Activated CD4-positive, alpha-beta T cell treated with anti-CD3 and anti-CD28 coated beads, Interleukin-2, amount 10 ng/mL, durations not matched to agents 24 days and 14 days (primary cell): Measurements from ENCODE around the gene MYF5. TPM values are rescaled to one million over a fixed set of nuclear protein-coding genes. Genes with fewer than 3 reads are reported as not detected.
"Not testable (repeated sequence)": the region's sequence is repeated elsewhere in the genome, so short reads cannot be mapped to it uniquely, and the experiment has no call there.

Source experiments
- DNase-seq: peaks from one replicate; pipeline ENCODE4 v3.0.0; 2022
- H3K27ac Mint-ChIP-seq: one replicate; pipeline ENCODE4 v1.8.0; 2022; ENCODE audit warnings: mild to moderate bottlenecking, mixed read lengths
- H3K27me3 Mint-ChIP-seq: one replicate; pipeline ENCODE4 v1.8.0; 2022; ENCODE audit warnings: mixed read lengths
- H3K36me3 Mint-ChIP-seq: one replicate; pipeline ENCODE4 v1.8.0; 2022; ENCODE audit warnings: low read depth, mild to moderate bottlenecking, mixed read lengths
- H3K4me1 Mint-ChIP-seq: one replicate; pipeline ENCODE4 v1.8.0; 2021; ENCODE audit warnings: mixed read lengths
- H3K4me3 Mint-ChIP-seq: one replicate; pipeline ENCODE4 v1.8.0; 2022; ENCODE audit warnings: mild to moderate bottlenecking, moderate library complexity, mixed read lengths
- H3K9me3 Mint-ChIP-seq: one replicate; pipeline ENCODE4 v1.8.0; 2021; ENCODE audit warnings: mixed read lengths
- intact Hi-C: fragments of 100-400 bp; cut with micrococcal nuclease; formaldehyde crosslinking; loops from one replicate; pipeline ENCODE4 v1.15.1; 2023
- total RNA-seq: library from RNA; stranded (reverse); gene quantifications from 2 replicates; pipeline ENCODE4 v1.2.3, GENCODE V29; 2022

Gene MYF5
- total RNA-seq = not detected in 2 replicates

GRCh38 chr12:80716696-80717469 lies at the start of gene MYF5:
MYF5 (plus strand) TSS chr12:80716912; CDS start chr12:80717064, 152 bp downstream.
- peaks cover 3% of the 10 kb centered on the region for H3K9me3 Mint-ChIP-seq
- H3K4me1 Mint-ChIP-seq = no peaks in the 10 kb centered on the region
- H3K27ac Mint-ChIP-seq = no peak within 1 kb of the TSS
- H3K36me3 Mint-ChIP-seq = no peaks in the 10 kb centered on the region
- intact Hi-C loops = no loop called here
- H3K27me3 Mint-ChIP-seq = peaks cover 37% of the 10 kb centered on the region
- no peak within 1 kb of the TSS for H3K4me3 Mint-ChIP-seq
- no peak for DNase-seq

- Mint-ChIP-seq H3K27me3 (no peaks in the 10 kb centered on the region), H3K36me3 (no peaks in the 10 kb centered on the region), H3K4me1 (no peaks in the 10 kb centered on the region), H3K27ac (no peak overlapping the region), H3K4me3 (no peak overlapping the region), H3K9me3 (no peaks in the 10 kb centered on the region)
- intact Hi-C loops = no loop called here
- no peak for DNase-seq
Observed at GRCh38 chr12:80670214-80670613, 46.5 kb upstream of the MYF5 start.

- H3K4me1 Mint-ChIP-seq, H3K4me3 Mint-ChIP-seq, H3K27ac Mint-ChIP-seq, H3K36me3 Mint-ChIP-seq, H3K27me3 Mint-ChIP-seq, H3K9me3 Mint-ChIP-seq, DNase-seq, intact Hi-C loops: not testable (repeated sequence)
Observed at GRCh38 chr12:80676042-80676636, 40.6 kb upstream of the MYF5 start.

GRCh38 chr12:80676856-80677255 lies 39.9 kb upstream of the MYF5 start:
- no peak for DNase-seq
- Mint-ChIP-seq H3K4me1 (no peaks in the 10 kb centered on the region), H3K27me3 (no peaks in the 10 kb centered on the region), H3K9me3 (no peaks in the 10 kb centered on the region), H3K4me3 (no peak overlapping the region), H3K27ac (no peak overlapping the region), H3K36me3 (no peaks in the 10 kb centered on the region)
- intact Hi-C loops = no loop called here

- DNase-seq = no peak
- no peaks in the 10 kb centered on the region for H3K27me3 Mint-ChIP-seq
- no peaks in the 10 kb centered on the region for H3K4me1 Mint-ChIP-seq
- H3K9me3 Mint-ChIP-seq = no peaks in the 10 kb centered on the region
- no peak overlapping the region for H3K27ac Mint-ChIP-seq
- no peaks in the 10 kb centered on the region for H3K36me3 Mint-ChIP-seq
- intact Hi-C loops = no loop called here
- no peak overlapping the region for H3K4me3 Mint-ChIP-seq
Observed at GRCh38 chr12:80677994-80678393, 38.7 kb upstream of the MYF5 start.

- H3K27me3 Mint-ChIP-seq = no peaks in the 10 kb centered on the region
- no peak overlapping the region for H3K4me3 Mint-ChIP-seq
- no peaks in the 10 kb centered on the region for H3K4me1 Mint-ChIP-seq
- no peaks in the 10 kb centered on the region for H3K9me3 Mint-ChIP-seq
- no peak overlapping the region for H3K27ac Mint-ChIP-seq
- no peaks in the 10 kb centered on the region for H3K36me3 Mint-ChIP-seq
- intact Hi-C loops = no loop called here
- no peak for DNase-seq
Observed at GRCh38 chr12:80679346-80680131, 37.2 kb upstream of the MYF5 start.

GRCh38 chr12:80681287-80681686 lies 35.4 kb upstream of the MYF5 start:
- Mint-ChIP-seq H3K27me3 (no peaks in the 10 kb centered on the region), H3K36me3 (no peaks in the 10 kb centered on the region), H3K9me3 (no peaks in the 10 kb centered on the region), H3K4me1 (no peaks in the 10 kb centered on the region), H3K27ac (no peak overlapping the region), H3K4me3 (no peak overlapping the region)
- DNase-seq = no peak
- intact Hi-C loops = no loop called here

- intact Hi-C loops = no loop called here
- H3K27ac Mint-ChIP-seq = no peak overlapping the region
- H3K36me3 Mint-ChIP-seq = no peaks in the 10 kb centered on the region
- no peaks in the 10 kb centered on the region for H3K4me1 Mint-ChIP-seq
- DNase-seq = no peak
- no peaks in the 10 kb centered on the region for H3K9me3 Mint-ChIP-seq
- no peak overlapping the region for H3K4me3 Mint-ChIP-seq
- no peaks in the 10 kb centered on the region for H3K27me3 Mint-ChIP-seq
Observed at GRCh38 chr12:80681786-80682185, 34.9 kb upstream of the MYF5 start.

GRCh38 chr12:80684077-80684495 lies 32.6 kb upstream of the MYF5 start:
- intact Hi-C loops = no loop called here
- Mint-ChIP-seq H3K27ac (no peak overlapping the region), H3K36me3 (no peaks in the 10 kb centered on the region), H3K4me1 (no peaks in the 10 kb centered on the region), H3K9me3 (no peaks in the 10 kb centered on the region), H3K27me3 (no peaks in the 10 kb centered on the region), H3K4me3 (no peak overlapping the region)
- no peak for DNase-seq

GRCh38 chr12:80690090-80690489 lies 26.6 kb upstream of the MYF5 start:
- DNase-seq = no peak
- H3K27me3 Mint-ChIP-seq = no peaks in the 10 kb centered on the region
- no peaks in the 10 kb centered on the region for H3K4me1 Mint-ChIP-seq
- intact Hi-C loops = no loop called here
- no peak overlapping the region for H3K27ac Mint-ChIP-seq
- H3K4me3 Mint-ChIP-seq = no peak overlapping the region
- no peaks in the 10 kb centered on the region for H3K36me3 Mint-ChIP-seq
- no peaks in the 10 kb centered on the region for H3K9me3 Mint-ChIP-seq

GRCh38 chr12:80690513-80690912 lies 26.2 kb upstream of the MYF5 start:
- Mint-ChIP-seq H3K36me3 (no peaks in the 10 kb centered on the region), H3K4me1 (no peaks in the 10 kb centered on the region), H3K27ac (no peak overlapping the region), H3K9me3 (no peaks in the 10 kb centered on the region), H3K4me3 (no peak overlapping the region), H3K27me3 (no peaks in the 10 kb centered on the region)
- no peak for DNase-seq
- intact Hi-C loops = no loop called here

- Mint-ChIP-seq H3K27ac (no peak overlapping the region), H3K27me3 (no peaks in the 10 kb centered on the region), H3K36me3 (no peaks in the 10 kb centered on the region), H3K9me3 (no peaks in the 10 kb centered on the region), H3K4me1 (no peaks in the 10 kb centered on the region), H3K4me3 (no peak overlapping the region)
- intact Hi-C loops = no loop called here
- DNase-seq = no peak
Observed at GRCh38 chr12:80692114-80692513, 24.6 kb upstream of the MYF5 start.

GRCh38 chr12:80697270-80697887 lies 19.3 kb upstream of the MYF5 start:
- H3K27ac Mint-ChIP-seq = no peak overlapping the region
- no peaks in the 10 kb centered on the region for H3K36me3 Mint-ChIP-seq
- no peaks in the 10 kb centered on the region for H3K4me1 Mint-ChIP-seq
- H3K4me3 Mint-ChIP-seq = no peak overlapping the region
- H3K9me3 Mint-ChIP-seq = no peaks in the 10 kb centered on the region
- H3K27me3 Mint-ChIP-seq = no peaks in the 10 kb centered on the region
- DNase-seq = no peak
- intact Hi-C loops = no loop called here

- Mint-ChIP-seq H3K9me3 (no peaks in the 10 kb centered on the region), H3K4me3 (no peak overlapping the region), H3K36me3 (no peaks in the 10 kb centered on the region), H3K27me3 (no peaks in the 10 kb centered on the region), H3K4me1 (no peaks in the 10 kb centered on the region), H3K27ac (no peak overlapping the region)
- intact Hi-C loops = no loop called here
- DNase-seq = no peak
Observed at GRCh38 chr12:80698256-80698655, 18.5 kb upstream of the MYF5 start.
